Suprapubic skin (tissue), 4 donors: Measurements from ENCODE around the gene IL1RAP. TPM values are rescaled to one million over a fixed set of nuclear protein-coding genes. Genes with fewer than 3 reads are reported as not detected.

Source experiments
- DNase-seq, 2 donors: peaks; one replicate each; pipeline ENCODE4 v3.0.0-alpha.2; 2019; ENCODE audit warnings: low spot score in 2 of 2
- H3K27ac ChIP-seq: fragments of 200-600 bp; sonication (generic); one replicate; pipeline ENCODE4 v1.5.1; 2019
- H3K27me3 ChIP-seq: fragments of 200-600 bp; sonication (generic); one replicate; pipeline ENCODE4 v1.5.1; 2019
- H3K36me3 ChIP-seq: fragments of 200-600 bp; sonication (generic); one replicate; pipeline ENCODE4 v1.5.1; 2019
- H3K4me1 ChIP-seq: fragments of 200-600 bp; sonication (generic); one replicate; pipeline ENCODE4 v1.5.1; 2019
- H3K4me3 ChIP-seq: fragments of 200-600 bp; sonication (generic); one replicate; pipeline ENCODE4 v1.5.1; 2019; ENCODE audit warnings: mild to moderate bottlenecking
- H3K9me3 ChIP-seq: fragments of 200-600 bp; sonication (generic); one replicate; pipeline ENCODE4 v1.5.1; 2019
- EP300 ChIP-seq: sonication (generic); formaldehyde crosslinking; IDR thresholded peaks from one replicate; pipeline ENCODE4 v1.6.1; 2017; ENCODE audit warnings: antibody characterized with exemption
- POLR2A ChIP-seq, 2 donors: fragments of 450-650 bp; IDR thresholded peaks; one replicate each; pipeline ENCODE4 v1.6.1; 2017; ENCODE audit warnings: antibody characterized with exemption in 2 of 2, mild to moderate bottlenecking in 2 of 2, moderate library complexity in 2 of 2
- POLR2AphosphoS5 ChIP-seq, 3 donors: sonication (generic); formaldehyde crosslinking; IDR thresholded peaks; one replicate each; pipeline ENCODE4 v1.6.1; 2017; ENCODE audit warnings: antibody characterized with exemption in 3 of 3
- WGBS: methylation state at CpG from one replicate; pipeline ENCODE4 v1.1.5; 2018; 5-methylcytosine and 5-hydroxymethylcytosine counted together
- total RNA-seq, 4 donors: library from RNA; depleted of rRNA; stranded (reverse); fragments of >200 nt; gene quantifications; one replicate each; pipeline ENCODE4 v1.1.0, GENCODE V29; 2016
- TF ChIP-seq, protein P1 (sequence below), 2 donors: fragments of 200-600 bp in 1 of 2; fragments of 450-650 bp in 1 of 2; sonication (generic) in 1 of 2; IDR thresholded peaks; one replicate each; pipeline ENCODE4 v1.5.1; 2016 to 2019; ENCODE audit warnings: antibody characterized with exemption in 2 of 2, mild to moderate bottlenecking in 1 of 2, moderate library complexity in 1 of 2

IL1RAP gene
- total RNA-seq, 4 donors from 2014 or later = 27.5 to 44.0 (median 29.5) TPM

DNA sequence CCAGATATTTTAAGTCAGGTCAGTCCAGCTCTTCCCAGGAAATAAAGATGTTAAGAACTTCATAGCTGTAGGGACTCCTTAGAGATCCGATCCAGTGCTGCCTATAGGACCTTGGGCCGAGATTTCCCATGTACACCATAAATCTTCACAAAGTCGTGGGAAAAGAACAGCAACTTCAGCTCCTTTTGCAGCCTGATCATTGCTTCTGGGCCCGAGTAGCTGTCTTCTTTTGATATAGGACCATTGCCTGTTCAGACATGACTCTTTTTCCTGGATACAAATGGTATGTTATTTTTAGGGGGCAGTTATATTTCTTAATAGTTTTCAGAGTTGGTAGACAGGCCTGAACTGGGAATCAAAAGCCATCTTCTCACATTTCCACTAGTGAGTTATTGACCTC is 20.5 kb downstream of the IL1RAP start:
- H3K9me3 ChIP-seq = no peaks in the 10 kb centered on the region
- peaks cover 43% of the 10 kb centered on the region for H3K4me1 ChIP-seq
- WGBS = 43% methylated on average over 4 of the region's 4 CpGs
- H3K4me3 ChIP-seq = no peak overlapping the region
- DNase-seq = no peak
- H3K36me3 ChIP-seq = no peaks in the 10 kb centered on the region
- no peaks in the 10 kb centered on the region for H3K27me3 ChIP-seq
- H3K27ac ChIP-seq = peak overlapping the region; percentile 76
- TF ChIP-seq POLR2A (IDR thresholded peaks at IDR 0.05) (no peak), EP300 (no peak)
- TF ChIP-seq, protein P1, sequence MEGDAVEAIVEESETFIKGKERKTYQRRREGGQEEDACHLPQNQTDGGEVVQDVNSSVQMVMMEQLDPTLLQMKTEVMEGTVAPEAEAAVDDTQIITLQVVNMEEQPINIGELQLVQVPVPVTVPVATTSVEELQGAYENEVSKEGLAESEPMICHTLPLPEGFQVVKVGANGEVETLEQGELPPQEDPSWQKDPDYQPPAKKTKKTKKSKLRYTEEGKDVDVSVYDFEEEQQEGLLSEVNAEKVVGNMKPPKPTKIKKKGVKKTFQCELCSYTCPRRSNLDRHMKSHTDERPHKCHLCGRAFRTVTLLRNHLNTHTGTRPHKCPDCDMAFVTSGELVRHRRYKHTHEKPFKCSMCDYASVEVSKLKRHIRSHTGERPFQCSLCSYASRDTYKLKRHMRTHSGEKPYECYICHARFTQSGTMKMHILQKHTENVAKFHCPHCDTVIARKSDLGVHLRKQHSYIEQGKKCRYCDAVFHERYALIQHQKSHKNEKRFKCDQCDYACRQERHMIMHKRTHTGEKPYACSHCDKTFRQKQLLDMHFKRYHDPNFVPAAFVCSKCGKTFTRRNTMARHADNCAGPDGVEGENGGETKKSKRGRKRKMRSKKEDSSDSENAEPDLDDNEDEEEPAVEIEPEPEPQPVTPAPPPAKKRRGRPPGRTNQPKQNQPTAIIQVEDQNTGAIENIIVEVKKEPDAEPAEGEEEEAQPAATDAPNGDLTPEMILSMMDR (IDR thresholded peaks at IDR 0.05) = no peak

DNA sequence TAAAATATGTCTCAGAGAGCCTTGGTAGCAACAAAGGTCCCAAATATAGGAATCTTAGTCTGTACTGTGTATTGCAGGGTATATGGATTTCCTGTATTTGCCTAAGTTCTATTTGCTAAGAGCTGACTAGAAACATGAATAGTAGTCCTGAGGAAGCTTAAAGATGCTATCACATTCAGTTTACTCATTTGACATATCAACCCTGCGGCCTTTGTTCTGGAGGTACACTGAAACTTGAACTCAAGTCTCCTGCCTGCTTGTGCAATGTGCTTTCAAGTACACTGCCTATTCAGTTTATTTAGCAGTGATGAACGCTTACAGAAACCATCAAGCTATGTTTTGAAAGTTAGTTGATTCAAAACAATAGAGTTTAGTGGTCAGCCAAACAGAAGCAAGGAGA is 21.1 kb downstream of the IL1RAP start:
- no peak overlapping the region for H3K4me3 ChIP-seq
- no peak overlapping the region for H3K27ac ChIP-seq
- H3K27me3 ChIP-seq = no peaks in the 10 kb centered on the region
- no peak for DNase-seq
- no peaks in the 10 kb centered on the region for H3K9me3 ChIP-seq
- peaks cover 43% of the 10 kb centered on the region for H3K4me1 ChIP-seq
- H3K36me3 ChIP-seq = no peaks in the 10 kb centered on the region
- no peak for TF ChIP-seq POLR2AphosphoS5 (IDR thresholded peaks at IDR 0.05)
- TF ChIP-seq, protein P1 (IDR thresholded peaks at IDR 0.05) = no peak
- TF ChIP-seq POLR2A (IDR thresholded peaks at IDR 0.05) = no peak
- no peak for TF ChIP-seq EP300
- WGBS = 68% methylated on average over 2 of the region's 2 CpGs

DNA sequence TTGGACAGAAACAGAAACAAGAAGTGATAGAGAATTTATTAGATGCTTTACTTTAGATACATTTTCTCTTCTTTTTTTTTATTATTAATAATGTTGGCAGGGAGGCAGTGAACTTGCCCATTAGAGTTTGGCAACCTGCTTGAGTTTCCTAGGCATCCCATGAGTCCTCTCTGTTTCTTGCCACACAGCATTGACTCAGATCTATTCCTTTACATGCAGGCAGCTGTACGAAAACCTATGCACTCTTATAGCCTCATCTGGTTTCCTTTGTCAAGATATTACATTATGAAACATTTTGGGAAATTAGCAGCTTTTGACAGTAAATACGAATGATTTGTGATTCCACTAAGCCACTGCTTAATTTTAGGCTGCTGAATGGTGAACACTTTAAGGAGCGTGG is 23.3 kb downstream of the IL1RAP start:
- H3K36me3 ChIP-seq = no peaks in the 10 kb centered on the region
- no peak overlapping the region for H3K27ac ChIP-seq
- no peak overlapping the region for H3K4me3 ChIP-seq
- peaks cover 31% of the 10 kb centered on the region for H3K4me1 ChIP-seq
- no peaks in the 10 kb centered on the region for H3K27me3 ChIP-seq
- no peak for DNase-seq
- H3K9me3 ChIP-seq = no peaks in the 10 kb centered on the region
- 70% methylated on average over 3 of the region's 3 CpGs for WGBS
- TF ChIP-seq, protein P1 (IDR thresholded peaks at IDR 0.05) = no peak
- TF ChIP-seq POLR2AphosphoS5 (IDR thresholded peaks at IDR 0.05) (no peak), EP300 (no peak), POLR2A (IDR thresholded peaks at IDR 0.05) (no peak)

DNA sequence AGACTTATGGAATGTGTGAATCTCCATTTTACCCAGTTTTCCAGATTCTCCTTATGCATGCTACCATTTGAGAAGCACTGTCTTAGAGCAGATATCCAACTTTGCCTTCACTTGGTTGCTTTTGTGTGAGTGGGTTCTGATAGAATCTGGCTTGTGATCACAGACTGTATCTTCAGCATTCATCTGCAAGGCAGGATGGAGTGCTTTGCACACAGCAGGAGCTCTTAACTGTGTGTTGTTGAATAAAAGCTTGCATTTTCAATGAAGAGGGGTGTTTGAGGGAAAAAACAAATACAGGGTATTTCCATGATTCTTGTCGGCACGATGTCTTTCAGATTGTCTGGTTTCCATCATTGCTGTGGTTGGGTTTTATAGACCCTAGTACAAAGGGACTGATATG is 24.4 kb downstream of the IL1RAP start:
- WGBS = 96% methylated on average over 2 of the region's 2 CpGs
- Histone ChIP-seq H3K9me3 (no peaks in the 10 kb centered on the region), H3K27ac (no peak overlapping the region), H3K4me1 (peaks cover 26% of the 10 kb centered on the region), H3K27me3 (no peaks in the 10 kb centered on the region), H3K36me3 (no peaks in the 10 kb centered on the region), H3K4me3 (no peak overlapping the region)
- TF ChIP-seq POLR2A (IDR thresholded peaks at IDR 0.05) = no peak
- no peak for TF ChIP-seq EP300
- TF ChIP-seq POLR2AphosphoS5 (IDR thresholded peaks at IDR 0.05) = no peak
- TF ChIP-seq, protein P1 (IDR thresholded peaks at IDR 0.05) = no peak
- no peak for DNase-seq

DNA sequence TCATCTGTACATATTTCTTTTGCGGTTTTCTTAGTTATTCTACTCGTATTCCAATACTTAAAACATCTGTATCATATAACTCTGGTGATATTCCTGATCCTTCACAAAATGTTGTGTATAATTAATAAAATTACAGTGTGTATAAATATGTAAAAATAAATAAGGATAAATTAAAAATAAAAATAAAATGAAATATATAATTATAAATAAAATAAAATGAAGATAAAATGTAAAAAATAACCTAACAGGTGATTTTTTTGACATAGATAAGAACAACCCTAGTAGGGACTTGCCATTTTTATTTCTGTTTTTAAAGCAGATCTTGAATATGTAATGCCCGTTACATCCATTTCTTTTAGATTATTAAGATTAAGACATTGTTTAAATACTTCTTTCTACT is 25.6 kb downstream of the IL1RAP start:
- Histone ChIP-seq H3K27me3 (no peaks in the 10 kb centered on the region), H3K4me1 (peaks cover 14% of the 10 kb centered on the region), H3K27ac (no peak overlapping the region), H3K4me3 (no peak overlapping the region), H3K36me3 (no peaks in the 10 kb centered on the region), H3K9me3 (no peaks in the 10 kb centered on the region)
- DNase-seq = no peak
- WGBS = 93% methylated on average over 3 of the region's 3 CpGs
- TF ChIP-seq EP300 (no peak), POLR2A (IDR thresholded peaks at IDR 0.05) (no peak), POLR2AphosphoS5 (IDR thresholded peaks at IDR 0.05) (no peak)
- TF ChIP-seq, protein P1 (IDR thresholded peaks at IDR 0.05) = no peak
